Ovary (tissue), 3 donors: Measurements from ENCODE around the gene KCNAB1.

Experiments used
- POLR2A ChIP-seq: fragments of 450-650 bp; IDR thresholded peaks from one replicate; pipeline ENCODE4 v1.6.1; 2017; ENCODE audit warnings: antibody characterized with exemption, mild to moderate bottlenecking, moderate library complexity
- TF ChIP-seq, protein P1 (sequence below), 3 donors: fragments of 450-650 bp in 2 of 3; fragments of 200-600 bp in 1 of 3; IDR thresholded peaks; one replicate each; pipeline versions ENCODE4 v1.5.1 to v1.8.0; 2016 to 2022; ENCODE audit warnings: antibody characterized with exemption in 3 of 3, mild to moderate bottlenecking in 1 of 3
- donor health status: DM: no; HTN: no; CAD: no.

DNA sequence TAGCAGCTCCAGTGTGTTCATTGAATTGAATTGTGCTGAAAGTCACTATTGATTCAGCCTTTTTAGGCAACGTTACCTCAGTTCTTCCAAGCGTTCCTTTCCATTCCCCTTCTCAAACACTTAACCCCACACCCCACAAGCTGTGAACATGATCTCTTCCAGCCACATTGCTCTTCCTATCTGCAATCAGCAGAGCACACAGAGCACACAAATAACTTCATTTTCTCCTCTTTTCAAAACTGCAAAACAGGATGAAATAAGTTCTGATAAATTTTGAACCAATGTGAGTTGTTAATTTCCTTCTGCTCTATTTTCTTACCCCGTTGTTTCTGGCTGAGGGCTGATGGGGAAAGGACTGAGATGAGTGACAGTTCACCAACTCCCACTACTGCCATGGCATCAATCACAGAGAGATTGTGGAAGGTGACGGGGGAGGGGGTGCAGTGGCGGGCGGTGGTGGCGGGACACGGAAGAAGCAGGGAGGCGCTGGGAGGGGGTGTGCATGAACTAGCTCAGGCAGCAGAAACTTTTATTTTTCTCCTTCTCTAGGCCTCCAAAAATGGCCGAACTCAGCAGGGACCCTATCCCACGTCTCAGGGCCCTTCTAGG lies 287.3 kb downstream of the KCNAB1 start:
- TF ChIP-seq, protein P1, sequence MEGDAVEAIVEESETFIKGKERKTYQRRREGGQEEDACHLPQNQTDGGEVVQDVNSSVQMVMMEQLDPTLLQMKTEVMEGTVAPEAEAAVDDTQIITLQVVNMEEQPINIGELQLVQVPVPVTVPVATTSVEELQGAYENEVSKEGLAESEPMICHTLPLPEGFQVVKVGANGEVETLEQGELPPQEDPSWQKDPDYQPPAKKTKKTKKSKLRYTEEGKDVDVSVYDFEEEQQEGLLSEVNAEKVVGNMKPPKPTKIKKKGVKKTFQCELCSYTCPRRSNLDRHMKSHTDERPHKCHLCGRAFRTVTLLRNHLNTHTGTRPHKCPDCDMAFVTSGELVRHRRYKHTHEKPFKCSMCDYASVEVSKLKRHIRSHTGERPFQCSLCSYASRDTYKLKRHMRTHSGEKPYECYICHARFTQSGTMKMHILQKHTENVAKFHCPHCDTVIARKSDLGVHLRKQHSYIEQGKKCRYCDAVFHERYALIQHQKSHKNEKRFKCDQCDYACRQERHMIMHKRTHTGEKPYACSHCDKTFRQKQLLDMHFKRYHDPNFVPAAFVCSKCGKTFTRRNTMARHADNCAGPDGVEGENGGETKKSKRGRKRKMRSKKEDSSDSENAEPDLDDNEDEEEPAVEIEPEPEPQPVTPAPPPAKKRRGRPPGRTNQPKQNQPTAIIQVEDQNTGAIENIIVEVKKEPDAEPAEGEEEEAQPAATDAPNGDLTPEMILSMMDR (IDR thresholded peaks at IDR 0.05) = no peak
- TF ChIP-seq POLR2A = no peak
